PC-3 (cell line): ENCODE measurements around the gene SLC17A6.

ENCODE experiments used
- CTCF ChIP-seq: fragments of 300-600 bp; sonication (generic); conservative IDR thresholded peaks from 2 replicates; pipeline ENCODE4 v1.5.1; 2017; ENCODE audit warnings: antibody characterized with exemption, low read depth, mild to moderate bottlenecking, low read length
- EZH2 ChIP-seq: fragments of 300-600 bp; sonication (generic); IDR thresholded peaks from one replicate; pipeline ENCODE4 v1.6.1; 2017; ENCODE audit warnings: antibody characterized with exemption, mild to moderate bottlenecking, low read length; ENCODE audit not compliant: unreplicated experiment
- EZH2phosphoT487 ChIP-seq: fragments of 300-600 bp; sonication (generic); IDR thresholded peaks from 2 replicates; pipeline ENCODE4 v1.6.1; 2018; ENCODE audit warnings: mild to moderate bottlenecking, antibody characterized with exemption, low read length, borderline replicate concordance

- TF ChIP-seq CTCF (no peak), EZH2phosphoT487 (no peak), EZH2 (no peak)
Measured at GRCh38 chr11:22341588-22341931, 3.4 kb downstream of the SLC17A6 start.
